GM19240 (cell line): ENCODE measurements around the gene SOX18.

Experiments
- DNase-seq: peaks from one replicate; pipeline ENCODE4 v3.0.0; 2011; ENCODE audit warnings: low spot score; ENCODE audit not compliant: insufficient read length

The SOX18 gene

DNA sequence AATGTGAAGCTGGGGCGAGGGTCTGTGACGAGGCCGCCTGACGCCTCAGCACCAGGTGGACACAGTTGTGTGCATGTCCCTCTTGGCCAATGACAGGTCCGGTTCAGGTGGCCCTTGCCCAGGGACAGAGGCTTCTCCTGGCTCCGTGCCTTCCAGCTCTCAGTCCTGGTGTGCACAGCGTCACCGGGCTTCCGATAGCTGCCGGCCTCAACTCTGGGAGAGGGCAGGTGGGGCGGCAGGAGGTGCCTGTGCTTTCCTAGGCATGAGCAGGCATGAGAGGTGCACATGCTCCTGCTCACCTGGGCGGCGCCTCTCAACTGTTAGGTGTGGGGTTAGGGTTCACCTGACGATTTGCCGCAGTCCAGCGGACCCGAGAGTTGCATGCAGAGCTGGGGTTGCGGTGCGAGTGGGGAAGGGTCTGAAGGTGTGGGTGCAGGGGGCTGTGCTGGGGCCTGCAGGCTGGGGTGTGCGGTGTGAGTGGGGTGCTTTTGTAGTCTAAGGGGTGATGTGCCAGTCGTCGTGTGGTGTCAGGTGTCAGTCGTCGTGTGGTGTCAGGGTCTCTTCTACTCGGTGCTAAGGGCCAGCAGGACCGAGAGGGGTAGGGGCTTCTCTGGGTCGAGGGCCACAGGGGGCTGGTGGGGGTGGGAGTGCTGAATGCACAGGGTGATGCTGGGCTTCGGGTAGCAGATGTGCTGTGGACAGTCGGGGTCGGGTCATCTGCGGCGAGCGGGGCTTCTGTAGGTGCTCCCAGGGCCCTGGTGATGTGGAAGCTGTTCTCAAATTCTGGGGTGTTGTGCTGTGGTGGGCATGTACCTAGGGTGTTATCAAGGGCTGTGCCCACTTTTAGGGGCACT is 3.8 kb upstream of the SOX18 start:
- no peak for DNase-seq

DNA sequence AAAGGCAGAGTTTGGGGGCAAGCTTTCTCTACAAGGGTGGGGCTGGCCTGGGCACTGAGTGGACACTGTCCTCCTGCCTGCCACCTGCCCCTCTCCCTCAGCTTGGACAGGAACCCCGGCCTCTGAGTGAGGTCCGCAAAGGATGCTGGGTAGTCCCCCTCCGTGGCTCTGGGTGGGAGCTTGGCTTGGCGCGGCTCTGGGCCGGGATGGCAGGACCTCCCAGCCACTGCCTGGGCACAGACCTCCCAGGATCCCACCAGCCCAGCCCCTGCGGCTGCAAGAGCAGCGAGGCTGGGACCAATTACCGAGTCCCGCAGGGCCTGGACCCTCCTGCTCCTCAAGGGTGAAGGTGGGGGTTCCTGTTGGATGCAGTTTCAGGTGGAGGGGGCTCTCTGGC is 2.9 kb upstream of the SOX18 start:
- DNase-seq, result no peak

DNA sequence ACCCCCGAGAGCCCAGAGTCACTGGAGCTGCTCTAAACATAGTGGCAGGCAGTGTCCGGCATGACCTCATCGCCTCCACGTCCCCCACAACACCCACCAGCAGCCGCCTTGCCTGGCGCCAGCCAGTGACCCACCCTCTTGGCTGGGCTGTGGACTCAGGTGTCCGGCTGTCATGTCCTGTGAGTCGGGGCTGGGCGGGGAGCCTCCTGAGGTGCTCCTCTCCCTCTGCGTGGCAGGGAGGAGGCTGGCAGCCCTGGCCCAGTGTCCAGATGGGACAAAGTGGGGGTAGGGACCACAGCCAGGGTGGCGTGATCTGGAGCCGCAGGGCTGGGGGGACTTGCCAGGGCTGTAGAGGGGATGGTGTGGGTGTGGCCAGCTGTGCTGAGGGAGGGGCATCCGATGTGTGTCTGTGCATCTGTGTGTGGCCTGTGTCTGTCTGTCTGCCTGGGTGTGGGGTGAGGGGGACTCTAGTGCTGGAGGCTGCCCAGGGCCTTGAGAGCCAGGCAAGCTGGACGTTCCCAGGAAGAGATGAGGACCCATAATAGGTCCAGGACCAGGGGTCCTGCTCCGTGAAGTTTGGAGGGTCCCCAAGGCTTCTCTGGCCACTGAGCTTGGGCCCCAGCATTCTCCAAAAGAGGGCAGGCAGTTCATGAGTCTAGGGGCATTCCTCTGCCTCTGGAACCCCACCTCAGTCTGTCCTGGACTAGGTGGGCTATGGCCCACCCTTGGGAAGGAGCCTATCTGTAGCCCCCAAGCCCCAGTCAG is 2.3 kb upstream of the SOX18 start:
- DNase-seq, result no peak

DNA sequence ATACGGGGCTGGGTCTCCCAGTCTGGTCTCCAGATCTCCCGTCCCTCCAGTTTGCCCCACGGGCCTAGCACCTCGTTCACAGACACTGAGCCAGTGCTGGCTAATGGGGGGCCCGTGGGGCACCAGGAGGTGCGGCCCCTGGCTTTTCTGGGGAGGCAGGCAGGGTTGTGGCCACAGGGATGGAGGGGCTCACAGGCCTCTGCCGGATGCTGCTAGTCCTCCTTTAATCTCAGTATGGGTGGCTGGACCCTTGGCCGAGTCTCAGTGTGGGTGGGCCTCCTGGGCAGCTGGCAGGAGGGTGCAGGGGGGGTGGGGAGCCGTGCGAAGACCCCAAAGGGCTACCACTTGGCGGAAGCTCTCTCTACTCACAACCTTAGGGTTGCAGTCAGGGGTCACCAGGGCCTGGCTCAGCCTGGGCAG is 1.6 kb upstream of the SOX18 start:
- DNase-seq, result no peak

DNA sequence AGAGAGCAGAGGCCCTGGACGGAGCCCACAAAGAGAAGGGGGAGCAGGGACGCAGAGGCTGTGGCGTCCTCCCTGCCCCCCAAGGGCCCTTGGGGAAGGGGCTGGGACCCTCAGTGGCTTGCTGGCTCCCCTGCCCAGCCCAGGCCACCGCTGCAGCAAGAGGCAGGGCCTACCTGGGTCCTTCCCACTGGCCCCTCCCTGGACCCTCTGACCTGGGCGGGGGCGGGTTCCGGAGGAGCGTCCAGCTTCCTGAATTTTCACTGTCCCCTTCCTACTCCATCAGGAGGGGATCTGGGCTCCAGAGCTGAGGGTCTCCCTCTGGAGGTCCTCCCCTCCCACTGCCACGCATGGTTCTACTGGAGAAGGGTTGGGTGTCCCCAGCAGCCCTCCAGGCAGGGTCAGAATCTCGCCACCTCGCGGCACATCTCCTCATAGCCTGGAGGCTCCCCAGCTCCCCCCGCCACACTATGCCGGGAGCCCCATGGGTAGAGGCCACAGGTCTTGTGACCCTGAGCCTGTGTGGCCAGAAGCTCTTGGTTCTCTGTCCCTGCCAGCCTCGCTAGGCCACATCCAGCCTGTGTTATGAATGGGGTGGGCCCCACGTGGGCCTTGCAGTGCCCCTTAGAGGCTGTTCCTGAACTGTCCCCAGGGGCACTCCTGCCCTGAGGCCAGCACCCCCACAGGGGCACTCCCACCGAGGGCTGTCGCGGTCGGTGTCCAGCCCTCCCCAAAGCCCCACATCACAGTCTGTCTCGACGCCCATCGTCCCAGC is 1.0 kb upstream of the SOX18 start:
- no peak for DNase-seq

DNA sequence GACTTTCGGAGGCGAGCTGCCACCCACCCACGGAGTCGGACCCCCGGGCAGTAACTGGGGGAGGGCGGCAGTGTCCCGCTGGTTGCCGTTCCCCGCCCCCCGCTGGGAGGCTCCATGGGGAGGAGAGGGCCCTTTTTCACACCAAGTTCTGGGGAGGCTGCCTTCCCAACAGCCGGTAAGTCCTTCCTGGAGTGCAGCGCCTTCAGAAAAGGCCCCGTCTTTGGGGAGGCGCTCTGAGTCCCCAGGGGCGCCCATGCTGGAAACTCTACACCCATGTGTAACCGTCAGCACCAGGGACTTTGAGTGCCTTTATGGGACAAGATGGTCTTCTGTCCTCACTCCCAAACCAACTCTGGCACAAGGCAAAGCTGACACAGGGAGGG is 430 bp upstream of the SOX18 start:
- DNase-seq, result no peak

DNA sequence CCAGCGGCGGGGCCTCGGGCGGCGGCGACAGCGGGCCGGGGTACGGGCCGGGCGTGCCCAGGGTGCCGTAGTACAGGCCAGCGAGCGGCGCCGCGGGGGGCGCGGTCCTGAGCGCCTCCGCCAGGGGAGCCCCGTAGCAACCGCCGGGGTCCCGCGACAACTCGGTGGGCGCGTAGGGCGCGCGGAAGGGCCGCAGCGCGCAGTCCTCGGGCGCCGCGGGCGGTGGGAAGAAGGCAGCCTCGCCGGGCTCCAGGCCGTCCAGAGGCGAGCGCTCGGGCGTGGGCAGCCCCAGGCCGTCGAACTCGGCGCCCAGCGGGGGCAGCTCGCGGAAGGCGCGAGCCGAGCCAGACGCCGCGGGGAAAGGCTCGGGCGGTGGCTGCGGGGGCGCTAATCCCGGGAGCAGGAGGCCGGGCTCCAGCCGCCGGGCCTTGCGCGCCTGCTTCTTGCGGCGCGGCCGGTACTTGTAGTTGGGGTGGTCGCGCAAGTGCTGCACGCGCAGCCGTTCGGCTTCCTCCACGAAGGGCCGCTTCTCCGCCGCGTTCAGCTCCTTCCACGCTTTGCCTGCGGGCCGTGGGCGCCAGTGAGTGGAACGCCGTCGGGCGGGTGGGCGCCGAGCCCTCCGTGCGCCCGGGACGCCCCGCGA is 916 bp downstream of the SOX18 start:
- DNase-seq, result no peak

DNA sequence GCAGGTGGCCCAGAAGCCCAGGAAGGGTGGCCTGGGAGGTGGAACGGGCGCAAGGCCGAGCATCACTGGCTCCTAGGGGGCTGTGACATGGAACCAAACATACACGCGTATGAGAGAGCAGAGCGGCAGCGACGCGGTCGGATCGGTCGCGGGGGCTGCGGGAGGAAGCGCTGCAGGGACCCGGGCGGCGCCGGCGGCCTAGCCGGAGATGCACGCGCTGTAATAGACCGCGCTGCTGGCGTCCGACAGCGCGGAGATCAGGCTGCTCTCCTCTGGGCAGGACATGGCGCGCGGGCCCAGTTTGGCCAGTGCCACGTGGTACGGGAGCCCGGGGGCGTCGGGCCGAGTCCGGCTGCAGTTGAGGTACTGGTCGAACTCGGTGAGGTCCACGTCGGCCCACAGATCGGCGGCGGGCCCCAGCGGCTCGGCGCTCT is 1.5 kb downstream of the SOX18 start:
- no peak for DNase-seq

DNA sequence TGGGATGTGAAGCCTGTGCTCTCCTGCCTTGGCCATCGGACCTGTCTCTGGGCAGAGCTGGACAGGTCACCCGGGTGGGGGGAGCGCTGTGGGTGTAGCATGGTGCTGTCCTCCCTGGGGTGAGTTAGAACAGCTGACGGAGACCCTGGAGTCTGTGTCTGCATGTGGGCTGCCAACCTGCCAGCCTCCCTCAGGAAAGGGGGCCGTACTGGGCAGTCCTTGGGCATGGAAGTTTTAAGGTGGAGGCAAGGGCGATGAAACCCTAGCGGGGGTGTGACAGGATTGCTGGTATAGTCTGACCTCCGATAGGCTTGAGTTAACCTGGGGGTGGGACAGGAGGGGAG is 2.4 kb downstream of the SOX18 start:
- no peak for DNase-seq

DNA sequence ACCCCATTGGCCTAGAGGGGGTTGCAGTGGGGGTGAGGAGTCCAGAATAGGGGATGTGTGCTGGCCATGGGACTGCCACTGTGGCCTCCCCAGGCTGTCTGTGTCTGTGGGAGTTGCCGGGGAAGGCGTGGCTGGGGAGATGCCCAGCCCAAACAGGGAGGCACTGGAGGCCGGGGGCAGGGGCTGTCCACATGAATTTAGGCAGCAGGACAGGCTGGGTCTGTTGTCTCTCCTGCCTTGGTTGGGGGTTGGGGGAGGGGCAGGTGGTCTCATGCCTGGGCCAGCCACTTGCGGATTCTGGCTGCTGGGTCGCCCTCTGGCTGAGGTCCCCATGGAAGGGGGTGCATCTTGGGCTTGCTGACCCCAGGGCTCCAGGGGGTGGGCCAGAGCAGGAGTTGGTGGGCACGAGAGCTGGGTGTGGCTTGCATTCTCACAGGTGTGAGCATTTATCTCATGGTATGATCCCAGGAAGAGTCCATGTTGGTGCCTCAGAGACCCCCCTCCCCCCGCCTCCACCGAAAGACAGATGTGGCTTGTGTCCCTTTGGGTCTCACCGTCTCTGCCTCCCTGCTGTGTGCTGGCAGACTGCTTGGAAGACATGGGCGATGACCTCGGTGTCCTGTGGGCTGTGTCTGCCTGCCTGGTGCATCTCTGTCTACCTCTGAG is 4.0 kb downstream of the SOX18 start:
- no peak for DNase-seq

DNA sequence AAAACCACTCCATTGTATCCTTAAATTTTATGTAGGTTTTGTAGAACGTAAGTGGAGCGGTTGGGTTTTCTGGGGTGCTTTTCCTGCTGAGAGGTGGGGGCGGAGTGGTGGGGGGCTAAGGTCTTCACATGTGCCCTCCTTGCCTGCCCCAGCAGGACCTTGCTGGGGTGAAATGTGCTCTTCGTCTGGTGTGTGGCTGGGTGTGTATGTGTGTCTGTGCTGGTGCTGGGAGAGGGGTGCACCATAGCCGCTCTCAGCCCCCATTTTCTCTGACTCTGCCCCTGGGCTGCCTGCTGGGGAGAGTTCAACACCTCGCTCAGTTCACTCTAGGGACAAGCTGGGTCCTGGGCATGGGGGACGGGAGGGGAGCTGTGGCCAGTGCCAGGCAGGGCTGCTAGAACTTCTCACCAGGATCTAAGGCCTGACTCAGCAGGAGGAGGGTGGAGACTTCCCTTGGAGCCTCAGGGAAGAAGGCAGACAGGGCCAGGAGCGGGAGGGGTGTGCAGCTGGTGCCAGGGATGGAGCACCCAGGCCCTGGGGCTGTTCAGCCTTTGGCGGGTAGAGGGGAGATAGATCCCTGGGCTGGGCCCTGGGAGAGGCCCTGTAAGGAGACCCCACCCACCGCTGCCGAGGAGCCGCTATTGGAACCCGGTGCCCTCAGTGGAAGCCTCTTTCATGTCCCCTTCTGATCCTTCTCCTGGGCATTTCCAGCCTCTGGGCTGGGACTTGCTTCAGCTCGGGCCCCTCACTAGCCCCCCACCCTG is 4.8 kb downstream of the SOX18 start:
- no peak for DNase-seq

DNA sequence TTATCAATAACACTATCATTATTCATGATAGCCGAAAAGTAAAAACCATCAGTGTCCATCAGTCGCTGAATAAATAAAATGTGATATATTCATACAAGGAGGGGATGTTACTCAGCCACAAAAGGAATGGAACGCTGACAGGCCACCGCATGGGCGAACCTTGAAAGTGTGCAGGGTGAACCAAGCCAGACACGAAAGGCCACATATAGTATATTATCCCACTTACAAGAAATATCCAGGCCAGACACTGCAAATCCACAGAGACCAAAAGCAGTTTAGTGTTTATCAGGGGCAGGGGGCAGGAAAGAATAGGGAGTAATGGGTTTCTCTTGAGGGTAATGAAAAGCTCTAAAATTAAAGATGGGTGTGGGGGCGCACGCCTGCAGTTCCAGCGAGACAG is 5.7 kb downstream of the SOX18 start:
- no peak for DNase-seq

DNA sequence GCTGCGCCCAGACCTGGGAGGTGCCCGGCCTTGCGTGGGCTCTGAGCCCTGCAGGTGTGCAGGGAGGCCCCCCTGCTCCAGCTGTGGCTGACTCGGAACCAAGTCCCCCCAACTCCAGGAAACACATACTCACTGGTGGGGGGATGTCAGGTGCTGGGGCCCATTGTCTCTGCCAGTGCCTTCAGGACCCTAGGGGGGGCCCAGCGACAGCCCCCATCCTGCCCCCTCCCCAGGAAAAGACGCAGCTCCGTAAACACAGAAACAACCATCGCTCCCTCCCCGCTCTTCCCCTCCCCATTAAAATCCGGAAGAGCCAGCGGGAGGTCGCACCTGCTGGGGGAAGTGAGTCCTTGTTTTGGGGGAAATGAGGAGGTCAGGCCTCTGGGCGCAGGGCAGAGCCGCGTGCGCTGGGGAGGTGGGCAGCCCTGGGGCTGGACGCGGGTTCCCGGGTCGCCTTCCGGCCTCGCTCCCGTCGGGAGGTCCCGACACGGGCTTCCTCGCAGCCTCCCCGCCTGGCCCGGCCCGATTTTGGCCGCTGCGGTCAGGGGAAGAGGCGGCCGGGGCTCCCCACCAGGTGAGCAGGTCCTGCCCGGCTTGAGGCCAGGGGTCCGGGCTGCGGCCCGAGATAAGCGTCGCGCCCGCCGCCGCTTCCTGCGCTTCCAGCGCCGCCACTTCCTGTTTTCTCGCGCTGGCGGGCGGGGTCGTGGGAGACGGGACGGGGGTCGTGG is 7.2 kb downstream of the SOX18 start:
- no peak for DNase-seq

DNA sequence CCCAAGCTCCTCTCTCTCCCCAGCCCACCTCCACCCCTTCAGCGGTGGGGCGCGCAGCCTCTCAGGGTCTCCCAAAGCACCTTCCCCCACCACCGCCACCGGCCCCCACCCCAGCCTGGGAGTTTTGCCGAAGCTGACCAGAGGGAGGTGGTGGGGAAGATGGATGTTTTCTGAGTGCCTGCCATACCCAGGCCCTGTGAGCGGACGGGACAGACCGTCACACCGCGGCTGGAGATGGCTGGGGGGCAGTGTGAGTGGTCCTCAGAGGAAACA is 7.7 kb downstream of the SOX18 start:
- DNase-seq, result no peak

DNA sequence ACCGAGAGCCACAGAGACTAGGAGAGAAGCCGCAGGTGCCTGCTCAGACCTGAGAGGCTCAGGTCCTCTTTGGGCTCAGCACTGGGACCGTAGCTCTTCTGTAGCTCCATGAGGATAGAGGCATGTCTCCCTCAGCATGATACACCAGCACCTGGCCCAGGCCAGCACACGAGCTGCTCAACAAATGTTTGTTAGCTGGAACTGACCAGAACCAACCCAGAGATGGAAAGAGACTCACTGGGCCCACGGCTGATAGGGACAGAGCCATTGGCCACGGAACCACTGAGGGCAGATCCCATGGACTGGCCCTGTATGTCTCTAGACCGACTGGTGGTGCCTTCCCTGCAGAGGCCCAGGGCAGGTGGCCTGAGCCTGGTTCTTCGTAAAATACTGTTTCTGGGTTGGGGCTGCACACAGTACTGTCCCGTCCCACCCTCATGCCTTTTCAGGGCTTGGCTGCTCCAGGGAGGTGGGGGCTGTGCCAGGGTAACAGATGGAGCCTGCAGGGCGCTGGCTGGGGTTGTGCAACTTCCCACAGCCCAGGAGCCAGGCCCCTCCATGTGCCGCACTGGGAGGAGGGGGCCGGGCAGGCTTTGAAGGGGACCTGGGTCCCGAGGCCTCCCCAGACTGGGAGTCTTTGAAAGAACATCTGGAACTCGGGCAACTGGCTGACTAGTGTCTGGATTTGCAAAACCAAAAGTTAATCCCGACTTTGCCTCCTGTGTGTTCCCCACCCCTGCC is 8.2 kb downstream of the SOX18 start:
- DNase-seq, result no peak

DNA sequence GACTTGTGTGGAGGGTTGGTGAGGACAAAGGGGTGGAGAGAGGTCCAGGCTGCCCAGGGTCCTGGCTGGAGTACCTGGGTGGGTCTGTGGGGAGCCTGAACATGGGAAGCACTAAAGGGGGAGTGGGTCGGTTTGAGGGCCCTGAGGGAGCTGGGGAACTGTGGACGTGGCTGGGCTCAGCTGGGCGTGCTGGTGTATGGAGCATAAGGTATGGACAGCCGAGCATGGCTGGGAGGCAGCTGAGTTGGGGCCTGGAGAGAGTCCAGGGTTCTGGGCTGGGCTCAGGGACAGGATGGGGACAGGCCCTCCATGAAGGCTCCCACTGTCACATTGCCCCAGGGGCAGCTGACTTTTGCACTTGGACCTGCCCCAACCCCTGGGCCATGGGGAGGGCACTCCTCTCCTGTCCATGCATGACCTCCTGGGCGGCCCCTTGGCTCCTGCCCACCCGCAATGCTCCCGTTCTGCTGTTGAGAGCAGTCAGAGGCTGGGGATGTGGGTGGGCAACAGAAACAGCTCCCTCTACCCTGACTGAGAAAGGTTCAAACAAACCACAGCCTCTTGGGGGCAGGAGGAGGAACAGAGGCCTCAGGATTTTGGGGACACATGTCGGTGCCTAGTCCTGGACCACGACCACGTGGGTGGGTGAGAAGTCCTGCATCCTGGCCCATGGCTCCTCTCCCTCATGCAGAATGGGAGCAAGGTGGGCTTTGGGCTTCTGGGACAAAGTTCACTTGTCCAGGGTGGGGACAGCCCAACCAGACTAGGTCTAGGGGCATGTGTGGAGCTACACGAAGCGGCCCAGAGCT is 9.0 kb downstream of the SOX18 start:
- no peak for DNase-seq

DNA sequence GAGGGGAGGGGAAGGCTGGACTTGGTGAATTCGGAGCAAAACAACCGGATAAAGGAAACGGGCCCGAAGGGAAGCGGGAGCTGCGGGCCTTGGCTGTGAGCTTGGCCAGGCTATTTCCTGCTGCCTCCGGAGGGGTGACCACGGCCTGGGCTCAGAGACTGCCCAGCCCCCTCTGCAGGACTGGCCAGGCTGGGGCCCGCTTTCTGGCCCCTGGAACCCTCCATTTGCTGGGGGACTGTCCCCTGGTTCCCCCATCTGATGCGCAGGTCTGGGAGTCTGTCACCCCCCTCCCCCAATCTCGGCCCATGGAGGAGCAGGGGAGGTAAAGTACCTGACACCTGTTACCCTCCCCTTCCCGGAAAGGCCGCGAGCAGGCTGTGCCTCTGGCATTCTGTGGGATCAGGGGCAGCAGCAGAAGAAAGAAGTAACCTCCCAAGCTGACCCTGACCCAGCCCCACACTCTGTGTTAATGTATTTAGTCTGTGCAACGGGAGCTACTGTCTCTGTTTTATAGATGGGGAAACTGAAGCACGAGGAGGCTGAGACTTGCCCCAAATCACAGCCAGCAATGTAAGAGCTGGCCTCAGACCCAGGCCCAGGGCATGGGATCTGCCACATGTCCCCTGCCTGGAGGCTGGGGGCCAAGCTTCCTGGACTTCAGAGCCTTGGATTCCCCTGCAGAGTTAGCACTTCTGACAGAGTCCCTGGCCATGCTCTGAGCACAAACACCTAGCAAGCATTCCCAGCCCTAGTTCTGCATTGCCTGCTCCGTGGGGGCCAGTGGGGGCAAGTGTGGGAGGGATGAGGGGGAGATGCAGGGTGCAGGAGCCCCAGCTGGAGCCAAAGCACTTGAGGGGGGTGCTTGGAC is 9.9 kb downstream of the SOX18 start:
- DNase-seq, result no peak
